ENCODE data around the gene GPR18. TPM values are rescaled to one million over a fixed set of nuclear protein-coding genes. Genes with fewer than 3 reads are reported as not detected.

The GPR18 gene
- total and polyA plus RNA-seq, 4 donors = 0.21 to 1.3 (median 0.42) TPM

- H3K27ac ChIP-seq (ENCODE audit: low read depth in 1 of 2, low read length in 1 of 2) = no peak overlapping the region
- WGBS, 2 donors = 22 to 78% methylated on average over 4 of the region's 4 CpGs
- no peak for DNase-seq
Measured at GRCh38 chr13:99277629-99278028, 19.4 kb upstream of the GPR18 start.

GRCh38 chr13:99276706-99277105, 18.5 kb upstream of the GPR18 start:
- ATAC-seq (ENCODE audit: insufficient read depth, low FRiP score) = no peak
- no peak for TF ChIP-seq CTCF (IDR thresholded peaks at IDR 0.05; ENCODE audit: control extremely low read depth, extremely low read depth)

More at GRCh38 chr13:99277629-99278028, 19.4 kb upstream of the GPR18 start:
- Histone ChIP-seq H3K9ac (ENCODE audit: insufficient read depth in 1 of 2, low read length in 2 of 2) (no peak overlapping the region), H3K36me3 (ENCODE audit: control insufficient read depth in 4 of 4, insufficient read depth in 4 of 4, low read length in 4 of 4) (peaks cover 0 to 4% (median 2%) of the 10 kb centered on the region in 4 donors), H3K9me3 (ENCODE audit: control insufficient read depth in 4 of 4, insufficient read depth in 3 of 4, low read length in 3 of 4) (peaks cover 0 to 1% (median 0%) of the 10 kb centered on the region in 4 donors), H3K4me1 (ENCODE audit: control insufficient read depth in 5 of 5, insufficient read depth in 5 of 5, low read length in 5 of 5) (peaks cover 2 to 10% (median 8%) of the 10 kb centered on the region in 5 donors), H3K27me3 (ENCODE audit: control insufficient read depth in 3 of 3, insufficient read depth in 3 of 3, low read length in 2 of 3) (no peaks in the 10 kb centered on the region), H3K4me3 (no peak overlapping the region)
- no peak for ATAC-seq (ENCODE audit: insufficient read depth, low FRiP score)
- no peak for TF ChIP-seq CTCF (IDR thresholded peaks at IDR 0.05; ENCODE audit: control extremely low read depth, extremely low read depth)

GRCh38 chr13:99275093-99275469, 16.9 kb upstream of the GPR18 start:
- TF ChIP-seq CTCF (IDR thresholded peaks at IDR 0.05; ENCODE audit: control extremely low read depth, extremely low read depth) = no peak
- H3K4me3 ChIP-seq = no peak overlapping the region
- ATAC-seq (ENCODE audit: insufficient read depth, low FRiP score) (no peak), DNase-seq (no peak)
- no peak overlapping the region for H3K27ac ChIP-seq (ENCODE audit: low read depth in 1 of 2, low read length in 1 of 2)
- 27 to 37% methylated on average over 1 of the region's 1 CpG for WGBS, 2 donors
- peaks cover 0 to 7% (median under 1%) of the 10 kb centered on the region in 4 donors for H3K9me3 ChIP-seq (ENCODE audit: control insufficient read depth in 4 of 4, insufficient read depth in 3 of 4, low read length in 3 of 4)
- H3K27me3 ChIP-seq (ENCODE audit: control insufficient read depth in 3 of 3, insufficient read depth in 3 of 3, low read length in 2 of 3) = no peaks in the 10 kb centered on the region
- peaks cover 0 to 5% (median 2%) of the 10 kb centered on the region in 5 donors for H3K4me1 ChIP-seq (ENCODE audit: control insufficient read depth in 5 of 5, insufficient read depth in 5 of 5, low read length in 5 of 5)
- H3K36me3 ChIP-seq (ENCODE audit: control insufficient read depth in 4 of 4, insufficient read depth in 4 of 4, low read length in 4 of 4) = peaks cover 0 to 4% (median 2%) of the 10 kb centered on the region in 4 donors
- no peak overlapping the region for H3K9ac ChIP-seq (ENCODE audit: insufficient read depth in 1 of 2, low read length in 2 of 2)

More at GRCh38 chr13:99276706-99277105, 18.5 kb upstream of the GPR18 start:
- no peak for DNase-seq
- H3K27me3 ChIP-seq (ENCODE audit: control insufficient read depth in 3 of 3, insufficient read depth in 3 of 3, low read length in 2 of 3) = no peaks in the 10 kb centered on the region
- no peak overlapping the region for H3K4me3 ChIP-seq
- 78 to 91% methylated on average over 2 of the region's 2 CpGs for WGBS, 2 donors
- H3K36me3 ChIP-seq (ENCODE audit: control insufficient read depth in 4 of 4, insufficient read depth in 4 of 4, low read length in 4 of 4) = peaks cover 0 to 4% (median 2%) of the 10 kb centered on the region in 4 donors
- H3K9ac ChIP-seq (ENCODE audit: insufficient read depth in 1 of 2, low read length in 2 of 2) = no peak overlapping the region
- H3K9me3 ChIP-seq (ENCODE audit: control insufficient read depth in 4 of 4, insufficient read depth in 3 of 4, low read length in 3 of 4) = peaks cover 0 to 7% (median under 1%) of the 10 kb centered on the region in 4 donors
- no peak overlapping the region for H3K27ac ChIP-seq (ENCODE audit: low read depth in 1 of 2, low read length in 1 of 2)
- H3K4me1 ChIP-seq (ENCODE audit: control insufficient read depth in 5 of 5, insufficient read depth in 5 of 5, low read length in 5 of 5) = peaks cover 0 to 5% (median 2%) of the 10 kb centered on the region in 5 donors

- TF ChIP-seq CTCF (IDR thresholded peaks at IDR 0.05; ENCODE audit: control extremely low read depth, extremely low read depth) = no peak
- WGBS, 2 donors = 95% methylated on average over 2 of the region's 2 CpGs
- ATAC-seq (ENCODE audit: insufficient read depth, low FRiP score) (no peak), DNase-seq (no peak)
- H3K4me3 ChIP-seq = no peak overlapping the region
- no peak overlapping the region for H3K9ac ChIP-seq (ENCODE audit: insufficient read depth in 1 of 2, low read length in 2 of 2)
- no peak overlapping the region for H3K27ac ChIP-seq (ENCODE audit: low read depth in 1 of 2, low read length in 1 of 2)
- no peaks in the 10 kb centered on the region for H3K27me3 ChIP-seq (ENCODE audit: control insufficient read depth in 3 of 3, insufficient read depth in 3 of 3, low read length in 2 of 3)
- peaks cover 0 to 5% (median 0%) of the 10 kb centered on the region in 5 donors for H3K4me1 ChIP-seq (ENCODE audit: control insufficient read depth in 5 of 5, insufficient read depth in 5 of 5, low read length in 5 of 5)
- H3K36me3 ChIP-seq (ENCODE audit: control insufficient read depth in 4 of 4, insufficient read depth in 4 of 4, low read length in 4 of 4) = peaks cover 0 to 3% (median 0%) of the 10 kb centered on the region in 4 donors
- H3K9me3 ChIP-seq (ENCODE audit: control insufficient read depth in 4 of 4, insufficient read depth in 3 of 4, low read length in 3 of 4) = peaks cover 0 to 7% (median under 1%) of the 10 kb centered on the region in 4 donors
Measured at GRCh38 chr13:99273128-99273527, 14.9 kb upstream of the GPR18 start.
